PC-3 (cell line): ENCODE data around the gene SGTA. TPM values are rescaled to one million over a fixed set of nuclear protein-coding genes. Genes with fewer than 3 reads are reported as not detected.

Experiments used
- ATAC-seq: fragments of 200-7000 bp; cut with Tn5 transposase; 2 replicates; pipeline ENCODE4 v1.9.1; 2020; ENCODE audit warnings: mild to moderate bottlenecking, moderate library complexity
- BruUV-seq: library from RNA; stranded (reverse); fragments of 400-500 nt; replicated peaks from 2 replicates; lab custom pipeline; 2021; lab: Mats Ljungman, UMichigan
- CTCF ChIA-PET: fragments of 300-600 bp; sonication (Branson Sonifier 250); formaldehyde crosslinking; loops from one replicate; lab custom pipeline; 2022; ENCODE audit warnings: antibody characterized with exemption; lab: Charles Lee
- POLR2A ChIA-PET: fragments of 300-600 bp; sonication (Branson Sonifier 250); formaldehyde crosslinking; loops from one replicate; lab custom pipeline; 2022; ENCODE audit warnings: antibody characterized with exemption; ENCODE audit not compliant: unreplicated experiment; lab: Charles Lee
- DNase-seq: peaks from one replicate; pipeline ENCODE4 v3.0.0-alpha.2; 2015
- H2AFZ ChIP-seq: fragments of 300-600 bp; sonication (generic); 2 replicates; pipeline ENCODE4 v1.6.0; 2016; ENCODE audit warnings: antibody characterized with exemption, low read length
- H3F3A ChIP-seq: fragments of 300-600 bp; sonication (generic); one replicate; pipeline ENCODE4 v1.6.0; 2017; ENCODE audit warnings: antibody characterized with exemption, low read length, control low read depth, mild to moderate bottlenecking; ENCODE audit not compliant: unreplicated experiment
- H3K27ac ChIP-seq: fragments of 300-600 bp; sonication (generic); 2 replicates; pipeline ENCODE4 v1.5.1; 2016; ENCODE audit warnings: mild to moderate bottlenecking, low read length
- H3K27me3 ChIP-seq: fragments of 300-600 bp; sonication (generic); 2 replicates; pipeline ENCODE4 v1.6.1; 2016; ENCODE audit warnings: low read length, mixed read lengths
- H3K36me3 ChIP-seq: fragments of 300-600 bp; sonication (generic); 2 replicates; pipeline ENCODE4 v1.6.1; 2016; ENCODE audit warnings: low read depth, mixed run types, low read length, mixed read lengths
- H3K4me1 ChIP-seq: fragments of 300-600 bp; sonication (generic); 2 replicates; pipeline ENCODE4 v1.5.1; 2016; ENCODE audit warnings: low read length; ENCODE audit not compliant: insufficient read depth
- H3K4me2 ChIP-seq: fragments of 300-600 bp; sonication (generic); 2 replicates; pipeline ENCODE4 v1.6.0; 2016; ENCODE audit warnings: low read length
- H3K4me3 ChIP-seq: fragments of 300-600 bp; sonication (generic); 2 replicates; pipeline ENCODE4 v1.5.1; 2016; ENCODE audit warnings: mild to moderate bottlenecking, low read length, mixed read lengths
- H3K79me2 ChIP-seq: fragments of 300-600 bp; sonication (generic); 2 replicates; pipeline ENCODE4 v1.6.1; 2017; ENCODE audit warnings: low read length, mixed read lengths
- H3K9ac ChIP-seq: fragments of 300-600 bp; sonication (generic); 2 replicates; pipeline ENCODE4 v1.6.0; 2016; ENCODE audit warnings: mild to moderate bottlenecking, low read length
- H3K9me2 ChIP-seq: fragments of 300-600 bp; sonication (generic); replicated peaks from 2 replicates; pipeline ENCODE4 v1.6.1; 2016; ENCODE audit warnings: mixed run types, low read length, mixed read lengths
- H3K9me3 ChIP-seq: fragments of 300-600 bp; sonication (generic); 2 replicates; pipeline ENCODE4 v1.6.1; 2016; ENCODE audit warnings: low read length, mixed read lengths
- H4K20me1 ChIP-seq: fragments of 300-600 bp; sonication (generic); 2 replicates; pipeline ENCODE4 v1.6.1; 2016; ENCODE audit warnings: low read length, mixed read lengths
- EZH2 ChIP-seq: fragments of 300-600 bp; sonication (generic); IDR thresholded peaks from one replicate; pipeline ENCODE4 v1.6.1; 2017; ENCODE audit warnings: antibody characterized with exemption, mild to moderate bottlenecking, low read length; ENCODE audit not compliant: unreplicated experiment
- EZH2phosphoT487 ChIP-seq: fragments of 300-600 bp; sonication (generic); IDR thresholded peaks from 2 replicates; pipeline ENCODE4 v1.6.1; 2018; ENCODE audit warnings: mild to moderate bottlenecking, antibody characterized with exemption, low read length, borderline replicate concordance
- intact Hi-C: fragments of 100-400 bp; cut with micrococcal nuclease; formaldehyde crosslinking; loops from 2 replicates; pipeline ENCODE4 v1.9.0; 2023
- total RNA-seq: library from RNA; depleted of rRNA; stranded (reverse); fragments of >200 nt; gene quantifications from 2 replicates; pipeline ENCODE4 v1.2.3, GENCODE V29; 2014
- TF ChIP-seq, protein P1 (sequence below): fragments of 300-600 bp; sonication (generic); conservative IDR thresholded peaks from 2 replicates; pipeline ENCODE4 v1.5.1; 2017; ENCODE audit warnings: antibody characterized with exemption, low read depth, mild to moderate bottlenecking, low read length

SGTA gene
- total RNA-seq, 1 experiment from 2014 or later = 78.6 TPM

DNA sequence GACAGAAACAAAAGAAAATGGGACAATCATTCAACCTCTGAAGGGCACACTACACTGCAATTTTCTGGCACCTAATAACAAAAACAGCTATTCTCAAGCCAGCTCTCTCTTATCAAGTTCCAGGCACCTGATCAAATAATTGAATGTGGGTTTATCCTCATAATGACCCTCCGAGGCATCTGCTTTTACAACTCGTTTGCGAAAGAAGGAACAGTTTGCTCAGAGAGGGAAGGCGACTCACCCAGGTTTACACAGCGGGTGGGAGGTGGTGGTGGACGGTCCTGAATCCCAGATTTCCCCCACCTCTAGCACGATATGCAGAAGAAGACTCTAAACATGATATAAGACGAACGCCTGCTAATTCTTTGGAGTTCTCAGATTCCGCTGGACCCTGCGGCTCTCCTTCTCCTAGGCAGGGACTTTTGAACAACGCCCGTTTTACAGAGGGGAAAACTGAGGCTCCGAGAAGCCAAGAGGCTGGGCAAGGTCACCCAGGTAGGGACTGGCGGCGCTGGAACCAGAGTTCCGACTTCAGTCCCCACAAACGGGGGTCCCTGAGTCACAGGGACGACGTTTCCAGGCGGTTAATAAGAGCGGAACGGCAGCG lies 641 bp downstream of the SGTA start:
- POLR2A ChIA-PET = interaction anchor here (0.6 kb wide), 1 partner anchor 290 kb away, joined by 8 read pairs; no protein-coding TSS in a partner anchor
- CTCF ChIA-PET = no interaction called here
- intact Hi-C loops = no loop called here

DNA sequence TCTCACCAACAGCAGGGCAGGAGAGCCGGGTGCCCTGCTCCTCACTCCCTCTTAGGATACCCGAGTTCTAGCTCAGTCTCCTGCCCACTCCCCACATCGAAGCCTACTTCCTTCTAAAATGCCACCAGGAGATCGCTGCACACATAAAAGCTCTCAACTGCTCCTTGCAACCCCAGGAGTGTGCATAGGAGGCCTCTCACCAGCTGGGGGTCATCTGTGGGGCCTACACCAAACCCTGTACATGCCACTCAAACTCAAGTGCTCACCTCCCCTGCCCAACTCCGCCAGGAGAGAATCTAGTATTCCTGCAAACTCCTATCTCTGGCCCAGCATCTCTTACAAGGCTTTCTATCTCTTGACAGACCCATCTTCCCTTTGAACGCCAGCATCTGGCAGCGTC lies 2.8 kb downstream of the SGTA start:
- intact Hi-C loops = no loop called here
- DNase-seq (no peak), ATAC-seq (no peak)
- no peak overlapping the region for H2AFZ ChIP-seq
- H3K4me2 ChIP-seq = no peak overlapping the region
- H3K27ac ChIP-seq = no peak overlapping the region
- peaks cover 14% of the 10 kb centered on the region for H3K4me1 ChIP-seq
- BruUV-seq = no TSS peak
- no peak overlapping the region for H3K4me3 ChIP-seq
- no peak for TF ChIP-seq EZH2
- TF ChIP-seq, protein P1, sequence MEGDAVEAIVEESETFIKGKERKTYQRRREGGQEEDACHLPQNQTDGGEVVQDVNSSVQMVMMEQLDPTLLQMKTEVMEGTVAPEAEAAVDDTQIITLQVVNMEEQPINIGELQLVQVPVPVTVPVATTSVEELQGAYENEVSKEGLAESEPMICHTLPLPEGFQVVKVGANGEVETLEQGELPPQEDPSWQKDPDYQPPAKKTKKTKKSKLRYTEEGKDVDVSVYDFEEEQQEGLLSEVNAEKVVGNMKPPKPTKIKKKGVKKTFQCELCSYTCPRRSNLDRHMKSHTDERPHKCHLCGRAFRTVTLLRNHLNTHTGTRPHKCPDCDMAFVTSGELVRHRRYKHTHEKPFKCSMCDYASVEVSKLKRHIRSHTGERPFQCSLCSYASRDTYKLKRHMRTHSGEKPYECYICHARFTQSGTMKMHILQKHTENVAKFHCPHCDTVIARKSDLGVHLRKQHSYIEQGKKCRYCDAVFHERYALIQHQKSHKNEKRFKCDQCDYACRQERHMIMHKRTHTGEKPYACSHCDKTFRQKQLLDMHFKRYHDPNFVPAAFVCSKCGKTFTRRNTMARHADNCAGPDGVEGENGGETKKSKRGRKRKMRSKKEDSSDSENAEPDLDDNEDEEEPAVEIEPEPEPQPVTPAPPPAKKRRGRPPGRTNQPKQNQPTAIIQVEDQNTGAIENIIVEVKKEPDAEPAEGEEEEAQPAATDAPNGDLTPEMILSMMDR = no peak
- no peak for TF ChIP-seq EZH2phosphoT487
- H3K9me2 ChIP-seq = no peaks in the 10 kb centered on the region
- ChIA-PET POLR2A (no interaction called here), CTCF (no interaction called here)
- H3K79me2 ChIP-seq = peaks cover 82% of the 10 kb centered on the region
- peaks cover 19% of the 10 kb centered on the region; the same call in 1 of the 2 replicates for H4K20me1 ChIP-seq
- H3K9ac ChIP-seq = no peak overlapping the region
- no peaks in the 10 kb centered on the region for H3K36me3 ChIP-seq
- no peaks in the 10 kb centered on the region for H3K27me3 ChIP-seq
- H3F3A ChIP-seq = no peaks in the 10 kb centered on the region
- H3K9me3 ChIP-seq = no peaks in the 10 kb centered on the region

More for the DNA sequence above, 641 bp downstream of the SGTA start:
- BruUV-seq = TSS peak; percentile 51
- peak overlapping the region; percentile 57 for H3K27ac ChIP-seq
- peaks cover 9% of the 10 kb centered on the region; the same call in 1 of the 2 replicates for H4K20me1 ChIP-seq
- no peaks in the 10 kb centered on the region for H3K27me3 ChIP-seq
- H3F3A ChIP-seq = no peaks in the 10 kb centered on the region
- H3K36me3 ChIP-seq = no peaks in the 10 kb centered on the region
- H3K4me2 ChIP-seq = peak overlapping the region; percentile 96
- H3K4me3 ChIP-seq = peak overlapping the region; percentile 98
- H3K9me3 ChIP-seq = no peaks in the 10 kb centered on the region
- H3K4me1 ChIP-seq = peaks cover 14% of the 10 kb centered on the region
- peak overlapping the region; percentile 68 for H2AFZ ChIP-seq
- DNase-seq (no peak), ATAC-seq (no peak)
- H3K9me2 ChIP-seq = no peaks in the 10 kb centered on the region
- no peak for TF ChIP-seq EZH2phosphoT487
- TF ChIP-seq, protein P1 = no peak
- TF ChIP-seq EZH2 = no peak
- peak overlapping the region; percentile 99 for H3K9ac ChIP-seq
- H3K79me2 ChIP-seq = peaks cover 82% of the 10 kb centered on the region

DNA sequence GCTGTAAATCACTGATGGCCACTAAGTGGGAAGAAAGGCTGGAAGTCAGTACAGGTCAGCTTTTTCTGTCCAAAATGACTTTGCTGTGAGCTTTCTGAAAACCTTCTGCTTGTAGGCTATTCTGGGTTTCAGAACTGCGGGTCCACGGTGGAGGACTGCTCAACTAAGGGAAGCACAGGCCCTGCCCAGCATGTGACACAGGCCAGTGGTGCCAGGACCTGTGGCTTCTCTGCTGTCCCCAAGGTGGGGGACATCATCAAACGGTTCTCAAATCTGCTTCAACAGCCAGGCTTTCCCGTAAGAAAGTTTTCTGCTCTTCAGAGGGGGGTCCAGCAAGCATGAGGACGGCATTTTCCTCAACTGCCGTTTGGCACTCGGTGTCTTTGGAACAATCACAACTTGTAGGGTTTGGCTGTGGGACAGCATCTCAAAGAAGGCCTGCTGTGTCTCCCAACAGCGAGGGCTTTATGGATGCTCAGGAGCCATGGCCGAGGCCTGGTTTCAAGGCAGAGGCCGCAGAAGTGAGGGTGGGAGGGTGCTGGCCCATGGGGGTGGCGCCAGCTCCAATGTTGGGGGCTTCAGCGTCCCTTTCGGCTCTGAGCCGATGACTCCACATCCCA lies 3.8 kb downstream of the SGTA start:
- ATAC-seq (no peak), DNase-seq (no peak)
- Histone ChIP-seq H3F3A (no peaks in the 10 kb centered on the region), H4K20me1 (peaks cover 22% of the 10 kb centered on the region; the same call in 1 of the 2 replicates), H3K4me3 (no peak overlapping the region), H3K27me3 (no peaks in the 10 kb centered on the region), H3K4me2 (no peak overlapping the region), H3K27ac (no peak overlapping the region), H3K36me3 (no peaks in the 10 kb centered on the region), H3K9me2 (no peaks in the 10 kb centered on the region), H2AFZ (no peak overlapping the region), H3K9me3 (no peaks in the 10 kb centered on the region), H3K79me2 (peaks cover 93% of the 10 kb centered on the region), H3K9ac (no peak overlapping the region), H3K4me1 (peaks cover 14% of the 10 kb centered on the region)
- TF ChIP-seq, protein P1 = no peak
- TF ChIP-seq EZH2phosphoT487 (no peak), EZH2 (no peak)
- POLR2A ChIA-PET = no interaction called here
- no TSS peak for BruUV-seq
- CTCF ChIA-PET = no interaction called here
- intact Hi-C loops = no loop called here
